HFFc6 (cell line): ENCODE results near the gene GPC6. TPM values are rescaled to one million over a fixed set of nuclear protein-coding genes. Genes with fewer than 3 reads are reported as not detected.
"Not testable (repeated sequence)": the region's sequence is repeated elsewhere in the genome, so short reads cannot be mapped to it uniquely, and the experiment has no call there.

Experiments
- DNase-seq: peaks from one replicate; pipeline ENCODE4 v3.0.0-alpha.2; 2018
- H3K27ac Mint-ChIP-seq: 2 replicates; pipeline ENCODE4 v1.8.0; 2020; ENCODE audit warnings: mild to moderate bottlenecking, mixed read lengths
- H3K27me3 Mint-ChIP-seq: 2 replicates; pipeline ENCODE4 v1.8.0; 2021; ENCODE audit warnings: mild to moderate bottlenecking, moderate library complexity, mixed read lengths; ENCODE audit not compliant: insufficient read depth
- H3K36me3 Mint-ChIP-seq: 2 replicates; pipeline ENCODE4 v1.8.0; 2021; ENCODE audit warnings: low read depth, mixed read lengths
- H3K4me1 Mint-ChIP-seq: 2 replicates; pipeline ENCODE4 v1.8.0; 2020; ENCODE audit warnings: low read depth, mixed read lengths
- H3K4me3 Mint-ChIP-seq: 2 replicates; pipeline ENCODE4 v1.8.0; 2020; ENCODE audit warnings: mild to moderate bottlenecking, moderate library complexity, mixed read lengths
- H3K9me3 Mint-ChIP-seq: 2 replicates; pipeline ENCODE4 v1.8.0; 2020; ENCODE audit warnings: mild to moderate bottlenecking, mixed read lengths
- CTCF ChIP-seq: fragments of 200-600 bp; sonication (generic); IDR thresholded peaks from 2 replicates; pipeline ENCODE4 v1.5.0; 2021; ENCODE audit warnings: antibody characterized with exemption, mild to moderate bottlenecking
- total RNA-seq, 6 experiments: library from RNA; stranded (reverse); fragmentation: NEBNext Ultra II Directional; extraction: Animal tissue kit (Norgen Biotek cat#: 25700); gene quantifications; 2 replicates in 1 of 6; 3 replicates in 5 of 6; pipeline ENCODE4 v1.2.3, GENCODE V29; 2021

The GPC6 gene
- total RNA-seq, 6 experiments from 2014 or later: 3.0 to 5.3 (median 4.4) TPM

GRCh38 chr13:93450761-93451160 lies 224.2 kb downstream of the GPC6 start:
- TF ChIP-seq CTCF: no peak
- no peak for DNase-seq
- Mint-ChIP-seq H3K4me1 (no peaks in the 10 kb centered on the region), H3K4me3 (no peak overlapping the region), H3K27me3 (no peaks in the 10 kb centered on the region), H3K27ac (no peak overlapping the region), H3K9me3 (peaks cover 7% of the 10 kb centered on the region; the same call in 1 of the 2 replicates), H3K36me3 (no peaks in the 10 kb centered on the region)

- H3K9me3 Mint-ChIP-seq, H3K27me3 Mint-ChIP-seq, H3K4me3 Mint-ChIP-seq, H3K27ac Mint-ChIP-seq, H3K36me3 Mint-ChIP-seq, DNase-seq, H3K4me1 Mint-ChIP-seq: not testable (repeated sequence)
These were observed 228.1 kb downstream of the GPC6 start for GRCh38 chr13:93454676-93455235.

- Mint-ChIP-seq H3K36me3 (no peaks in the 10 kb centered on the region), H3K9me3 (peaks cover 7% of the 10 kb centered on the region; the same call in 1 of the 2 replicates), H3K4me3 (no peak overlapping the region), H3K27me3 (no peaks in the 10 kb centered on the region; the same call in 1 of the 2 replicates), H3K4me1 (no peaks in the 10 kb centered on the region), H3K27ac (no peak overlapping the region)
- no peak for TF ChIP-seq CTCF
- no peak for DNase-seq
These were observed 229.3 kb downstream of the GPC6 start for GRCh38 chr13:93455861-93456260.

- no peak overlapping the region for H3K4me3 Mint-ChIP-seq
- H3K9me3 Mint-ChIP-seq: no peaks in the 10 kb centered on the region; the same call in 1 of the 2 replicates
- H3K27ac Mint-ChIP-seq: no peak overlapping the region
- no peaks in the 10 kb centered on the region for H3K36me3 Mint-ChIP-seq
- no peak for TF ChIP-seq CTCF
- DNase-seq: no peak
- no peaks in the 10 kb centered on the region for H3K4me1 Mint-ChIP-seq
- no peaks in the 10 kb centered on the region; the same call in 1 of the 2 replicates for H3K27me3 Mint-ChIP-seq
These were observed 233.4 kb downstream of the GPC6 start for GRCh38 chr13:93460005-93460404.

- Mint-ChIP-seq H3K4me3 (no peak overlapping the region), H3K36me3 (no peaks in the 10 kb centered on the region), H3K9me3 (no peaks in the 10 kb centered on the region; the same call in 1 of the 2 replicates), H3K27me3 (no peaks in the 10 kb centered on the region), H3K27ac (no peak overlapping the region), H3K4me1 (no peaks in the 10 kb centered on the region)
- no peak for TF ChIP-seq CTCF
- DNase-seq: no peak
These were observed 235.5 kb downstream of the GPC6 start for GRCh38 chr13:93462151-93462550.

- Mint-ChIP-seq H3K27ac (no peak overlapping the region), H3K4me1 (no peaks in the 10 kb centered on the region), H3K4me3 (no peak overlapping the region), H3K36me3 (no peaks in the 10 kb centered on the region), H3K9me3 (peaks cover 8% of the 10 kb centered on the region), H3K27me3 (no peaks in the 10 kb centered on the region)
- DNase-seq: no peak
- no peak for TF ChIP-seq CTCF
These were observed 240.0 kb downstream of the GPC6 start for GRCh38 chr13:93466502-93467036.
